SJCRH30 (cell line): ENCODE measurements around the gene TOP2A. TPM values are rescaled to one million over a fixed set of nuclear protein-coding genes. Genes with fewer than 3 reads are reported as not detected.

Source experiments
- DNase-seq, 2 experiments: peaks; one replicate each; pipeline ENCODE4 v3.0.0-alpha.2; 2015 to 2020
- H3K27ac ChIP-seq: fragments of 250-450 bp; sonication (Bioruptor Pico); 2 replicates; pipeline ENCODE4 v1.5.1; 2020; ENCODE audit warnings: mild to moderate bottlenecking, moderate library complexity
- H3K27me3 ChIP-seq: fragments of 250-450 bp; sonication (Bioruptor Pico); 2 replicates; pipeline ENCODE4 v1.5.1; 2020; ENCODE audit warnings: mild to moderate bottlenecking, moderate library complexity
- H3K36me3 ChIP-seq: fragments of 250-450 bp; sonication (Bioruptor Pico); 2 replicates; pipeline ENCODE4 v1.5.1; 2020; ENCODE audit warnings: mild to moderate bottlenecking, moderate library complexity
- H3K4me1 ChIP-seq: fragments of 250-450 bp; sonication (Bioruptor Pico); 2 replicates; pipeline ENCODE4 v1.5.1; 2020; ENCODE audit warnings: mild to moderate bottlenecking, moderate library complexity
- H3K4me3 ChIP-seq: fragments of 250-450 bp; sonication (Bioruptor Pico); 2 replicates; pipeline ENCODE4 v1.5.1; 2020; ENCODE audit warnings: mild to moderate bottlenecking, moderate library complexity
- H3K9me3 ChIP-seq: fragments of 250-450 bp; sonication (Bioruptor Pico); replicated peaks from 2 replicates; pipeline ENCODE4 v1.5.1; 2020; ENCODE audit warnings: mild to moderate bottlenecking, moderate library complexity
- total RNA-seq: library from RNA; depleted of rRNA; stranded (reverse); fragments of >200 nt; shearing (Covaris generic); gene quantifications from 2 replicates; pipeline ENCODE4 v1.2.3, GENCODE V29; 2014

TOP2A gene
- total RNA-seq, 1 experiment from 2014 or later = 583 TPM

GRCh38 chr17:40355804-40356758, 61.6 kb downstream of the TOP2A start:
- H3K9me3 ChIP-seq = no peaks in the 10 kb centered on the region
- no peak overlapping the region for H3K4me3 ChIP-seq
- H3K27ac ChIP-seq = no peak overlapping the region
- no peaks in the 10 kb centered on the region for H3K27me3 ChIP-seq
- H3K36me3 ChIP-seq = peaks cover 44% of the 10 kb centered on the region
- H3K4me1 ChIP-seq = peaks cover 18% of the 10 kb centered on the region
- no peak for DNase-seq

GRCh38 chr17:40355123-40355803, 62.4 kb downstream of the TOP2A start:
- Histone ChIP-seq H3K27me3 (no peaks in the 10 kb centered on the region), H3K36me3 (peaks cover 44% of the 10 kb centered on the region), H3K4me3 (no peak overlapping the region), H3K4me1 (peaks cover 24% of the 10 kb centered on the region), H3K9me3 (no peaks in the 10 kb centered on the region), H3K27ac (no peak overlapping the region)
- DNase-seq = peak; percentile 66 to 75

- DNase-seq = no peak
- Histone ChIP-seq H3K27me3 (no peaks in the 10 kb centered on the region), H3K4me3 (no peak overlapping the region), H3K27ac (no peak overlapping the region), H3K36me3 (peaks cover 50% of the 10 kb centered on the region), H3K4me1 (peaks cover 32% of the 10 kb centered on the region), H3K9me3 (no peaks in the 10 kb centered on the region)
These were observed 63.2 kb downstream of the TOP2A start for GRCh38 chr17:40354221-40355122.

- H3K36me3 ChIP-seq = peaks cover 56% of the 10 kb centered on the region
- H3K9me3 ChIP-seq = no peaks in the 10 kb centered on the region
- H3K27me3 ChIP-seq = no peaks in the 10 kb centered on the region
- no peak for DNase-seq
- no peak overlapping the region for H3K27ac ChIP-seq
- no peak overlapping the region for H3K4me3 ChIP-seq
- H3K4me1 ChIP-seq = peaks cover 41% of the 10 kb centered on the region
These were observed 64.8 kb downstream of the TOP2A start for GRCh38 chr17:40352779-40353394.

- Histone ChIP-seq H3K36me3 (peaks cover 56% of the 10 kb centered on the region), H3K4me1 (peaks cover 43% of the 10 kb centered on the region), H3K27me3 (no peaks in the 10 kb centered on the region), H3K27ac (no peak overlapping the region; the same call in 1 of the 2 replicates), H3K9me3 (no peaks in the 10 kb centered on the region), H3K4me3 (no peak overlapping the region)
- DNase-seq = no peak
These were observed 65.4 kb downstream of the TOP2A start for GRCh38 chr17:40352237-40352778.

- no peaks in the 10 kb centered on the region for H3K27me3 ChIP-seq
- peak overlapping the region; percentile 84 for H3K27ac ChIP-seq
- peaks cover 56% of the 10 kb centered on the region for H3K36me3 ChIP-seq
- DNase-seq = peak in 1 of 2 experiments; percentile 44
- no peaks in the 10 kb centered on the region for H3K9me3 ChIP-seq
- H3K4me3 ChIP-seq = no peak overlapping the region
- peaks cover 47% of the 10 kb centered on the region for H3K4me1 ChIP-seq
These were observed 66.1 kb downstream of the TOP2A start for GRCh38 chr17:40351359-40352236.

GRCh38 chr17:40350689-40351358, 66.9 kb downstream of the TOP2A start:
- no peaks in the 10 kb centered on the region for H3K9me3 ChIP-seq
- H3K36me3 ChIP-seq = peaks cover 53% of the 10 kb centered on the region

GRCh38 chr17:40349895-40350688, 67.6 kb downstream of the TOP2A start:
- H3K27me3 ChIP-seq = no peaks in the 10 kb centered on the region
- H3K36me3 ChIP-seq = peaks cover 47% of the 10 kb centered on the region
- H3K9me3 ChIP-seq = no peaks in the 10 kb centered on the region
- peak overlapping the region; percentile 17; the same call in 1 of the 2 replicates for H3K4me3 ChIP-seq
- H3K27ac ChIP-seq = peak overlapping the region; percentile 84
- peaks cover 54% of the 10 kb centered on the region for H3K4me1 ChIP-seq
- peak; percentile 66 for DNase-seq

More at GRCh38 chr17:40350689-40351358, 66.9 kb downstream of the TOP2A start:
- Histone ChIP-seq H3K4me1 (peaks cover 52% of the 10 kb centered on the region), H3K4me3 (peak overlapping the region; percentile 17; the same call in 1 of the 2 replicates), H3K27me3 (no peaks in the 10 kb centered on the region), H3K27ac (peak overlapping the region; percentile 84)
- peak; percentile 76 to 81 for DNase-seq

- peaks cover 42% of the 10 kb centered on the region for H3K36me3 ChIP-seq
- no peak overlapping the region for H3K4me3 ChIP-seq
- H3K4me1 ChIP-seq = peaks cover 58% of the 10 kb centered on the region
- DNase-seq = no peak
- H3K9me3 ChIP-seq = no peaks in the 10 kb centered on the region
- H3K27ac ChIP-seq = no peak overlapping the region
- no peaks in the 10 kb centered on the region for H3K27me3 ChIP-seq
These were observed 68.2 kb downstream of the TOP2A start for GRCh38 chr17:40349477-40349894.

GRCh38 chr17:40348562-40349476, 68.9 kb downstream of the TOP2A start:
- no peaks in the 10 kb centered on the region for H3K9me3 ChIP-seq
- no peak overlapping the region for H3K4me3 ChIP-seq
- DNase-seq = no peak
- H3K27me3 ChIP-seq = no peaks in the 10 kb centered on the region
- H3K27ac ChIP-seq = no peak overlapping the region
- peaks cover 38% of the 10 kb centered on the region for H3K36me3 ChIP-seq
- peaks cover 64% of the 10 kb centered on the region for H3K4me1 ChIP-seq

GRCh38 chr17:40348136-40348504, 69.6 kb downstream of the TOP2A start:
- H3K4me1 ChIP-seq = peaks cover 70% of the 10 kb centered on the region
- H3K9me3 ChIP-seq = no peaks in the 10 kb centered on the region
- peaks cover 31% of the 10 kb centered on the region for H3K36me3 ChIP-seq
- no peak overlapping the region for H3K4me3 ChIP-seq
- H3K27me3 ChIP-seq = no peaks in the 10 kb centered on the region
- DNase-seq = no peak
- no peak overlapping the region for H3K27ac ChIP-seq
